Measurements from ENCODE around the gene LEMD2. TPM values are rescaled to one million over a fixed set of nuclear protein-coding genes. Genes with fewer than 3 reads are reported as not detected.

LEMD2 gene
- total RNA-seq, 1 experiment from 2014 or later = 43.9 TPM

DNA sequence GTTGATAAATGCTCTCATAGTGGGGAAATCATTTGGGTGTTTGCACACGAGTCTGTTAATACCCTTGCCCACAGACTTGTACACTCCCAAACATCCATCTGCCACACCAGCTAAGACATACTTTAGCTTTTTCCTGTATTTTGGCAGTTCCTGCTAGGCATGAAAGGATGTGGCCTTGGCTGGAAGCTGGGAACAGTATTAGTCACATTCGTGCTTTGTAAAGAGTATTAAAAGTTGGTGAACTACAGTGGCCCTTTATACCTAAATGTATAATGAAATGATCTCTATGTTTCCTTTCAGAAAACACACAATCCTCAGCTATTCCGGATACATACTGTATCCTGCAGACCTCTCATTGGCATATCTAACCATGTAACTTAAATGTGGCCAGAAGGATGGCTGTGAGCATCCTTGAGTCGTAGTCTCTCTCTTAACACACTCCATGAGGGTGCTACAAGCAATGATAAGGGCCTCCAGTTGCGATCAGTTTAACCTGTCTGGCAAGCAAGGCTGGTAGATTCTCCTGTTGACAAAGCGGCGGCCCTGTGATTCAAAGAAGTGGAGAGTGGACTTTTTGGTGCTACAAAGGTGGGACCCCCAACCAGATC, 1.5 kb downstream of the LEMD2 start:
- H3K36me3 ChIP-seq (ENCODE audit: control insufficient read depth in 1 of 2, insufficient read depth in 2 of 2, low read length in 2 of 2) = peaks cover 3 to 12% of the 10 kb centered on the region in 2 experiments; a peak in 2 of 4 replicates
- peak overlapping the region; percentile 72 for H3K4me2 ChIP-seq (ENCODE audit: low read length)
- peaks cover 5% of the 10 kb centered on the region; the same call in 1 of the 2 replicates for H3K9me2 ChIP-seq (ENCODE audit: insufficient read depth)
- peak overlapping the region; percentile 91 for H3K27ac ChIP-seq (ENCODE audit: low read depth, low read length)
- H4K20me1 ChIP-seq (ENCODE audit: insufficient read depth) = no peaks in the 10 kb centered on the region
- no peak for TF ChIP-seq ZNF274 (IDR thresholded peaks at IDR 0.05; ENCODE audit: low read depth, low read length)
- no peak for TF ChIP-seq POLR2AphosphoS5 (IDR thresholded peaks at IDR 0.05; ENCODE audit: low read depth, low read length)
- 0 out of 2 replicates have a peak, but pooled peaks have one; percentile 4 for TF ChIP-seq SIN3A (IDR thresholded peaks at IDR 0.05; ENCODE audit: low read depth)
- DNase-seq (ENCODE audit: low read depth, low spot score) = no peak
- intact Hi-C loops (cut with micrococcal nuclease) = no loop called here
- no peaks in the 10 kb centered on the region for H3K27me3 ChIP-seq (ENCODE audit: insufficient read depth, low read length)
- peak overlapping the region; percentile 84 for H3K9ac ChIP-seq (ENCODE audit: low read length)
- ChIA-PET CTCF (interaction anchor here (1.1 to 1.7 kb wide), 2 partner anchors 18 to 240 kb away, joined by 3 read pairs; no protein-coding TSS in a partner anchor), POLR2A (interaction anchor here (0.6 kb wide), 1 partner anchor 255 kb away, joined by 3 read pairs; no protein-coding TSS in a partner anchor), RAD21 (ENCODE audit: low non-redundant PET in 1 of 2, low total read pairs in 2 of 2, uncharacterized antibody in 2 of 2, unreplicated experiment in 2 of 2) (no interaction called here)
- H3K4me3 ChIP-seq (replicated peaks in 1 of 2; ENCODE audit: low read depth in 1 of 2, low read length in 2 of 2) = peak overlapping the region; percentile 56 to 86
- H3K9me3 ChIP-seq (ENCODE audit: control insufficient read depth in 1 of 2, insufficient read depth in 1 of 2, low read depth in 1 of 2, low read length in 2 of 2) = no peaks in the 10 kb centered on the region
- no peak for ATAC-seq
- BruUV-seq (replicated peaks) = TSS peak; percentile 65
- H3K79me2 ChIP-seq (ENCODE audit: insufficient read depth, low read length) = peaks cover 27% of the 10 kb centered on the region
- no peak overlapping the region for H2AFZ ChIP-seq (ENCODE audit: low read depth, low read length, poor library complexity, severe bottlenecking)
- H3K4me1 ChIP-seq (ENCODE audit: control insufficient read depth in 1 of 2, insufficient read depth in 2 of 2, low read length in 2 of 2) = peaks cover 11 to 29% of the 10 kb centered on the region in 2 experiments

DNA sequence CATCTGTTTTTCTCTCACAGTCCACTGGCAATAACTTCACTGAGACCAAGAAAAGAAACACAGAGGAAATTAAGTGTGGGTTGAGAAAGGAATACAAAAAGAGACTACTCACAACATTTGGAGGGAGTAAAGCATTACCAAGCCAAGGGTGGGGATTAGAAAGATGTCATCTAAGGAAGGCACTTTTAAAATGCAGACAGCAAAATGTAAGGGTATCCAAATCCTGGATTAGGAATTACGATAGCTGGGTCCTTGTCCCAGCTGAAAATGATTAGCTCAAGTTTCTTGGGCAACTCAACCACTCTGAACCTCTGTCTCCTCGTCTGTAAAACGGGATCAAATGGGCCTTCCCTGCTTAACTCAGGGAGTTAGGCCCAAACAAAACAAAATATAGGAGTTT, 2.2 kb downstream of the LEMD2 start:
- no peak for DNase-seq (ENCODE audit: low read depth, low spot score)
- Histone ChIP-seq H3K9me2 (ENCODE audit: insufficient read depth) (peaks cover 5% of the 10 kb centered on the region; the same call in 1 of the 2 replicates), H2AFZ (ENCODE audit: low read depth, low read length, poor library complexity, severe bottlenecking) (no peak overlapping the region), H3K9ac (ENCODE audit: low read length) (no peak overlapping the region), H3K36me3 (ENCODE audit: control insufficient read depth in 1 of 2, insufficient read depth in 2 of 2, low read length in 2 of 2) (peaks cover 3 to 12% of the 10 kb centered on the region in 2 experiments; a peak in 2 of 4 replicates), H3K4me1 (ENCODE audit: control insufficient read depth in 1 of 2, insufficient read depth in 2 of 2, low read length in 2 of 2) (peaks cover 19 to 36% of the 10 kb centered on the region in 2 experiments), H3K9me3 (ENCODE audit: control insufficient read depth in 1 of 2, insufficient read depth in 1 of 2, low read depth in 1 of 2, low read length in 2 of 2) (no peaks in the 10 kb centered on the region), H3K27me3 (ENCODE audit: insufficient read depth, low read length) (no peaks in the 10 kb centered on the region), H3K79me2 (ENCODE audit: insufficient read depth, low read length) (peaks cover 27% of the 10 kb centered on the region), H3K27ac (ENCODE audit: low read depth, low read length) (no peak overlapping the region), H4K20me1 (ENCODE audit: insufficient read depth) (no peaks in the 10 kb centered on the region), H3K4me3 (replicated peaks in 1 of 2; ENCODE audit: low read depth in 1 of 2, low read length in 2 of 2) (no peak overlapping the region), H3K4me2 (ENCODE audit: low read length) (no peak overlapping the region)
- ChIA-PET POLR2A (no interaction called here), RAD21 (ENCODE audit: low non-redundant PET in 1 of 2, low total read pairs in 2 of 2, uncharacterized antibody in 2 of 2, unreplicated experiment in 2 of 2) (no interaction called here), CTCF (interaction anchor here (1.7 kb wide), 1 partner anchor 241 kb away, joined by 3 read pairs; no protein-coding TSS in a partner anchor)
- intact Hi-C loops (cut with micrococcal nuclease) = no loop called here
- no TSS peak for BruUV-seq (replicated peaks)
- no peak for ATAC-seq
- TF ChIP-seq SIN3A (IDR thresholded peaks at IDR 0.05; ENCODE audit: low read depth) = no peak
- no peak for TF ChIP-seq CBX3 (IDR thresholded peaks at IDR 0.05; ENCODE audit: low read depth)
- TF ChIP-seq ZFX (IDR thresholded peaks at IDR 0.05) = no peak
- no peak for TF ChIP-seq YY1 (IDR thresholded peaks at IDR 0.05; ENCODE audit: extremely low read depth, insufficient replicate concordance, low read depth, low read length)
- no peak for TF ChIP-seq JUND (IDR thresholded peaks at IDR 0.05)
- TF ChIP-seq, protein P1, sequence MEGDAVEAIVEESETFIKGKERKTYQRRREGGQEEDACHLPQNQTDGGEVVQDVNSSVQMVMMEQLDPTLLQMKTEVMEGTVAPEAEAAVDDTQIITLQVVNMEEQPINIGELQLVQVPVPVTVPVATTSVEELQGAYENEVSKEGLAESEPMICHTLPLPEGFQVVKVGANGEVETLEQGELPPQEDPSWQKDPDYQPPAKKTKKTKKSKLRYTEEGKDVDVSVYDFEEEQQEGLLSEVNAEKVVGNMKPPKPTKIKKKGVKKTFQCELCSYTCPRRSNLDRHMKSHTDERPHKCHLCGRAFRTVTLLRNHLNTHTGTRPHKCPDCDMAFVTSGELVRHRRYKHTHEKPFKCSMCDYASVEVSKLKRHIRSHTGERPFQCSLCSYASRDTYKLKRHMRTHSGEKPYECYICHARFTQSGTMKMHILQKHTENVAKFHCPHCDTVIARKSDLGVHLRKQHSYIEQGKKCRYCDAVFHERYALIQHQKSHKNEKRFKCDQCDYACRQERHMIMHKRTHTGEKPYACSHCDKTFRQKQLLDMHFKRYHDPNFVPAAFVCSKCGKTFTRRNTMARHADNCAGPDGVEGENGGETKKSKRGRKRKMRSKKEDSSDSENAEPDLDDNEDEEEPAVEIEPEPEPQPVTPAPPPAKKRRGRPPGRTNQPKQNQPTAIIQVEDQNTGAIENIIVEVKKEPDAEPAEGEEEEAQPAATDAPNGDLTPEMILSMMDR (IDR thresholded peaks at IDR 0.05 in 2 of 3, conservative IDR thresholded peaks at IDR 0.05 in 1 of 3; ENCODE audit: borderline replicate concordance in 1 of 3, insufficient read depth in 1 of 3, low read depth in 2 of 3, low read length in 2 of 3) = no peak
- TF ChIP-seq POLR2A (IDR thresholded peaks at IDR 0.05; ENCODE audit: borderline replicate concordance, extremely low read depth, insufficient read depth, insufficient read length) = no peak
- TF ChIP-seq TCF7L2 (IDR thresholded peaks at IDR 0.05; ENCODE audit: borderline replicate concordance, extremely low read depth, insufficient read depth, insufficient read length) = no peak
- TF ChIP-seq EZH2 (IDR thresholded peaks at IDR 0.05) = no peak
- no peak for TF ChIP-seq CEBPB (IDR thresholded peaks at IDR 0.05; ENCODE audit: low read depth)
- no peak for TF ChIP-seq ZNF274 (IDR thresholded peaks at IDR 0.05; ENCODE audit: low read depth, low read length)
